H9 (cell line): ENCODE measurements around the gene SLC25A11. TPM values are rescaled to one million over a fixed set of nuclear protein-coding genes. Genes with fewer than 3 reads are reported as not detected.

Experiments
- DNase-seq: peaks from one replicate; pipeline ENCODE4 v3.0.0-alpha.2; 2017
- H2AFZ ChIP-seq: one replicate; pipeline ENCODE4 v1.6.1; 2013; ENCODE audit warnings: mild to moderate bottlenecking, low read length, control low read depth, moderate library complexity
- H2AK5ac ChIP-seq: 2 replicates; pipeline ENCODE4 v1.6.1; 2013; ENCODE audit warnings: low read length, control low read depth, mixed read lengths; ENCODE audit not compliant: insufficient read length
- H2BK120ac ChIP-seq: one replicate; pipeline ENCODE4 v1.6.1; 2013; ENCODE audit warnings: low read depth, mild to moderate bottlenecking, low read length, control low read depth, inconsistent platforms; ENCODE audit not compliant: poor library complexity, severe bottlenecking
- H2BK12ac ChIP-seq: 2 replicates; pipeline ENCODE4 v1.6.1; 2013; ENCODE audit warnings: low read length, control low read depth, mixed read lengths, low read depth; ENCODE audit not compliant: insufficient read length
- H2BK15ac ChIP-seq: 2 replicates; pipeline ENCODE4 v1.6.1; 2013; ENCODE audit warnings: low read depth, low read length, control low read depth
- H2BK20ac ChIP-seq: one replicate; pipeline ENCODE4 v1.6.1; 2013; ENCODE audit warnings: low read depth, mild to moderate bottlenecking, low read length, control low read depth, inconsistent platforms; ENCODE audit not compliant: poor library complexity, severe bottlenecking
- H2BK5ac ChIP-seq: 2 replicates; pipeline ENCODE4 v1.6.1; 2013; ENCODE audit warnings: low read length, control low read depth, mixed read lengths; ENCODE audit not compliant: insufficient read length
- H3K14ac ChIP-seq: 2 replicates; pipeline ENCODE4 v1.6.1; 2013; ENCODE audit warnings: low read length, control low read depth; ENCODE audit not compliant: insufficient read depth
- H3K18ac ChIP-seq: 2 replicates; pipeline ENCODE4 v1.6.1; 2013; ENCODE audit warnings: low read depth, mild to moderate bottlenecking, mixed read lengths, low read length, control low read depth; ENCODE audit not compliant: insufficient read length
- H3K23ac ChIP-seq: 2 replicates; pipeline ENCODE4 v1.6.1; 2013; ENCODE audit warnings: low read length, control low read depth, mixed read lengths, low read depth; ENCODE audit not compliant: insufficient read length
- H3K23me2 ChIP-seq: 2 replicates; pipeline ENCODE4 v1.6.1; 2013; ENCODE audit warnings: low read depth, mild to moderate bottlenecking, mixed read lengths, low read length, control low read depth; ENCODE audit not compliant: insufficient read length, poor library complexity, severe bottlenecking
- H3K27ac ChIP-seq: 2 replicates; pipeline ENCODE4 v1.5.1; 2013; ENCODE audit warnings: low read length, control low read depth, mixed read lengths, low read depth; ENCODE audit not compliant: insufficient read length
- H3K27me3 ChIP-seq: 2 replicates; pipeline ENCODE4 v1.6.1; 2013; ENCODE audit warnings: low read length, control low read depth, inconsistent platforms; ENCODE audit not compliant: insufficient read depth
- H3K4ac ChIP-seq: 2 replicates; pipeline ENCODE4 v1.6.1; 2013; ENCODE audit warnings: low read depth, mild to moderate bottlenecking, control low read depth, inconsistent platforms, low read length, moderate library complexity
- H3K4me1 ChIP-seq: 2 replicates; pipeline ENCODE4 v1.6.1; 2013; ENCODE audit warnings: low read length, control low read depth, inconsistent platforms; ENCODE audit not compliant: insufficient read depth
- H3K4me2 ChIP-seq: 2 replicates; pipeline ENCODE4 v1.6.1; 2013; ENCODE audit warnings: low read length, control low read depth, mixed read lengths; ENCODE audit not compliant: insufficient read length, insufficient read depth
- H3K56ac ChIP-seq: 2 replicates; pipeline ENCODE4 v1.6.1; 2013; ENCODE audit warnings: low read depth, mild to moderate bottlenecking, mixed read lengths, low read length, control low read depth; ENCODE audit not compliant: insufficient read length
- H3K79me1 ChIP-seq: 2 replicates; pipeline ENCODE4 v1.6.1; 2013; ENCODE audit warnings: low read depth, mild to moderate bottlenecking, moderate library complexity, low read length, control low read depth, inconsistent platforms; ENCODE audit not compliant: insufficient read depth, poor library complexity, severe bottlenecking
- H3K79me2 ChIP-seq: 2 replicates; pipeline ENCODE4 v1.6.1; 2013; ENCODE audit warnings: low read length, control low read depth, inconsistent platforms; ENCODE audit not compliant: insufficient read depth
- H3K9ac ChIP-seq: 2 replicates; pipeline ENCODE4 v1.6.1; 2013; ENCODE audit warnings: low read length, control low read depth, mixed read lengths; ENCODE audit not compliant: insufficient read length; ENCODE audit errors: extremely low read depth
- H3K9me3 ChIP-seq: one replicate; pipeline ENCODE4 v1.6.1; 2013; ENCODE audit warnings: low read depth, low read length, inconsistent platforms; ENCODE audit not compliant: control insufficient read depth
- H3T11ph ChIP-seq: one replicate; pipeline ENCODE4 v1.6.1; 2013; ENCODE audit warnings: mild to moderate bottlenecking, low read length, control low read depth, inconsistent platforms
- H4K20me1 ChIP-seq: one replicate; pipeline ENCODE4 v1.6.1; 2013; ENCODE audit not compliant: control insufficient read depth, insufficient read length, insufficient read depth
- H4K5ac ChIP-seq: 2 replicates; pipeline ENCODE4 v1.6.1; 2013; ENCODE audit warnings: low read depth, mild to moderate bottlenecking, mixed read lengths, low read length, control low read depth; ENCODE audit not compliant: insufficient read length
- H4K8ac ChIP-seq: replicated peaks from 2 replicates; pipeline ENCODE4 v1.6.1; 2013; ENCODE audit warnings: low read length, control low read depth, mixed read lengths, low read depth; ENCODE audit not compliant: insufficient read length
- H4K91ac ChIP-seq: 2 replicates; pipeline ENCODE4 v1.6.1; 2013; ENCODE audit warnings: low read depth, mild to moderate bottlenecking, moderate library complexity, mixed read lengths, low read length, control low read depth; ENCODE audit not compliant: insufficient read length
- H3K27ac Mint-ChIP-seq, 3 experiments: 2 replicates in 2 of 3; 3 replicates in 1 of 3; pipeline ENCODE4 v1.8.0; 2020 to 2021; ENCODE audit warnings: mixed read lengths in 3 of 3, mild to moderate bottlenecking in 1 of 3, moderate library complexity in 1 of 3
- H3K27me3 Mint-ChIP-seq: 2 replicates; pipeline ENCODE4 v1.8.0; 2021; ENCODE audit warnings: low read depth, mild to moderate bottlenecking, moderate library complexity, mixed read lengths
- H3K36me3 Mint-ChIP-seq, 3 experiments: 2 replicates in 2 of 3; 3 replicates in 1 of 3; pipeline ENCODE4 v1.8.0; 2020 to 2021; ENCODE audit warnings: low read depth in 3 of 3, mixed read lengths in 3 of 3; ENCODE audit not compliant: insufficient read depth in 1 of 3
- H3K4me1 Mint-ChIP-seq, 2 experiments: 2 replicates each; pipeline ENCODE4 v1.8.0; 2020; ENCODE audit warnings: mixed read lengths in 2 of 2
- H3K4me3 Mint-ChIP-seq, 2 experiments: 2 replicates in 1 of 2; 3 replicates in 1 of 2; pipeline ENCODE4 v1.8.0; 2020 to 2021; ENCODE audit warnings: mild to moderate bottlenecking in 2 of 2, mixed read lengths in 2 of 2, moderate library complexity in 1 of 2
- H3K9me3 Mint-ChIP-seq, 2 experiments: 2 replicates in 1 of 2; 3 replicates in 1 of 2; pipeline ENCODE4 v1.8.0; 2020; ENCODE audit warnings: mild to moderate bottlenecking in 2 of 2, mixed read lengths in 2 of 2, moderate library complexity in 1 of 2
- WGBS: extraction: QIAGEN DNeasy Blood & Tissue Kit; methylation state at CpG from one replicate; pipeline ENCODE4 v1.1.7; 2013; ENCODE audit warnings: missing lambda C conversion rate, low lambda C conversion rate, mixed read lengths; ENCODE audit not compliant: insufficient read length; ENCODE audit errors: extremely low coverage; 5-methylcytosine and 5-hydroxymethylcytosine counted together
- total RNA-seq: library from RNA; stranded (reverse); gene quantifications from 2 replicates; pipeline ENCODE4 v1.2.1, GENCODE V29; 2021
- TF ChIP-seq, protein P1 (sequence below): fragments of 200-600 bp; sonication (generic); conservative IDR thresholded peaks from 3 replicates; pipeline ENCODE4 v1.8.0; 2021; ENCODE audit warnings: antibody characterized with exemption, mild to moderate bottlenecking

Gene SLC25A11
- total RNA-seq, 1 experiment from 2014 or later = 74.9 TPM

DNA sequence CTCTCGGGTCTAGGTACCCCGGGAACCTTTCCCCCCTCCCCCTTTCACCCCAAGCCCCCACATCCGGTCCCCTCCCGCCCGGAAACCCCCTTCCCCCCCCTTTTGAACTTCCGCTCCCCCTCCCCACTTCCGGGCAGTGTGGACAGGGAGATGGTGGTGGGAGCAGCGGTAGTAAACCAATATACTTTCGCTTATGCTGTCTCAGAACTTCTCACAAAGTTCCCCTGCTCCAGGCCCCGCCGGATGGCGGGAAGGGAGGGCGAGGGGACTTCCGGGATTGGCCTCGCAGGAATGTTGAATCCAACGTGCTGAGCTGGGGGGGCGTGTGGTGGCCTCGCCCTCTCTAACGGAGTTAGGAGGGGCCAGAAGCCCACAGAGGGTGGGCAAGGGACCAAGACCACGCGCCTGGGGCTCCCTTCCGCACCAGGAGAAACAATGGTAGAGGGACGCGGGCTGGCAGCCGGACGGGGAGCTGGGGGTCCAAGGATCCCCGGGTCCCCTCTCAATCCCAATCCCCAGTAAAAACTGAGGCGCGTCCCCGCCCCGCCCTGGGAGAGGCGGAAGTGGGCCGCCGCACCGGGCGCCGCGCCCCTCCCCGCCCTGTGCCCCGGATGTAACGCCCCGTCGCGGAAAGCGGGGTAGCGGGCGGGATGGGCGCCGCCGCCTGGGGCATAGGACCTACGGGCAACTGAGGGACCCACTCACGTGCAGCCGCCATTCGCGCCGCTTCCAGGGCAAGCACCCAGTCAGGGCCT is 7.7 kb upstream of the SLC25A11 start:
- Histone ChIP-seq H3K27ac (peak overlapping the region; percentile 32), H3K14ac (peak overlapping the region; percentile 96), H4K8ac (no peak overlapping the region), H2BK12ac (no peak overlapping the region), H3K23ac (no peak overlapping the region), H4K20me1 (no peaks in the 10 kb centered on the region), H3K4me2 (peak overlapping the region; percentile 72), H2BK15ac (no peak overlapping the region), H3K18ac (peak overlapping the region; percentile 85), H3K23me2 (peaks cover 23% of the 10 kb centered on the region), H3K4me1 (peaks cover 4% of the 10 kb centered on the region; the same call in 1 of the 2 replicates), H4K91ac (no peak overlapping the region), H3K79me2 (peaks cover 13% of the 10 kb centered on the region; the same call in 1 of the 2 replicates), H3K4ac (no peak overlapping the region), H3T11ph (no peak overlapping the region), H2AFZ (no peak overlapping the region), H2AK5ac (no peak overlapping the region), H3K27me3 (no peaks in the 10 kb centered on the region), H2BK120ac (no peak overlapping the region), H3K9me3 (no peaks in the 10 kb centered on the region), H3K9ac (peak overlapping the region; percentile 94), H4K5ac (no peak overlapping the region), H3K56ac (no peak overlapping the region), H3K79me1 (peaks cover 4% of the 10 kb centered on the region), H2BK20ac (no peak overlapping the region), H2BK5ac (no peak overlapping the region)
- H3K27me3 Mint-ChIP-seq = peaks cover 5% of the 10 kb centered on the region
- H3K27ac Mint-ChIP-seq = peak overlapping the region; percentile 94 to 96 (median 96); a peak in 6 of 7 replicates
- peaks cover 27 to 49% (median 40%) of the 10 kb centered on the region in 3 experiments for H3K36me3 Mint-ChIP-seq
- TF ChIP-seq, protein P1, sequence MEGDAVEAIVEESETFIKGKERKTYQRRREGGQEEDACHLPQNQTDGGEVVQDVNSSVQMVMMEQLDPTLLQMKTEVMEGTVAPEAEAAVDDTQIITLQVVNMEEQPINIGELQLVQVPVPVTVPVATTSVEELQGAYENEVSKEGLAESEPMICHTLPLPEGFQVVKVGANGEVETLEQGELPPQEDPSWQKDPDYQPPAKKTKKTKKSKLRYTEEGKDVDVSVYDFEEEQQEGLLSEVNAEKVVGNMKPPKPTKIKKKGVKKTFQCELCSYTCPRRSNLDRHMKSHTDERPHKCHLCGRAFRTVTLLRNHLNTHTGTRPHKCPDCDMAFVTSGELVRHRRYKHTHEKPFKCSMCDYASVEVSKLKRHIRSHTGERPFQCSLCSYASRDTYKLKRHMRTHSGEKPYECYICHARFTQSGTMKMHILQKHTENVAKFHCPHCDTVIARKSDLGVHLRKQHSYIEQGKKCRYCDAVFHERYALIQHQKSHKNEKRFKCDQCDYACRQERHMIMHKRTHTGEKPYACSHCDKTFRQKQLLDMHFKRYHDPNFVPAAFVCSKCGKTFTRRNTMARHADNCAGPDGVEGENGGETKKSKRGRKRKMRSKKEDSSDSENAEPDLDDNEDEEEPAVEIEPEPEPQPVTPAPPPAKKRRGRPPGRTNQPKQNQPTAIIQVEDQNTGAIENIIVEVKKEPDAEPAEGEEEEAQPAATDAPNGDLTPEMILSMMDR = no peak
- peak overlapping the region; percentile 95 to 100 for H3K4me3 Mint-ChIP-seq
- WGBS = no CpG with 5 or more reads among the region's 56 CpGs
- DNase-seq = peak; percentile 72
- H3K4me1 Mint-ChIP-seq = peaks cover 37 to 38% of the 10 kb centered on the region in 2 experiments
- peaks cover 0 to 2% of the 10 kb centered on the region in 2 experiments; a peak in 2 of 5 replicates for H3K9me3 Mint-ChIP-seq
